GM12878 (cell line): ENCODE measurements around the gene PSPN. TPM values are rescaled to one million over a fixed set of nuclear protein-coding genes. Genes with fewer than 3 reads are reported as not detected.

Experiments
- ATAC-seq: fragments of 200-7000 bp; cut with Tn5 transposase; 3 replicates; pipeline ENCODE4 v1.9.1; 2020; ENCODE audit warnings: mild to moderate bottlenecking, moderate library complexity
- BruUV-seq: library from RNA; stranded (reverse); fragments of 400-500 nt; replicated peaks from 2 replicates; lab custom pipeline; 2021; lab: Mats Ljungman, UMichigan
- CTCF ChIA-PET: fragments of 300-600 bp; sonication (Branson Sonifier 250); formaldehyde crosslinking; extraction: SDS; loops from one replicate; lab custom pipeline; 2021; ENCODE audit warnings: inconsistent platforms; lab: Yijun Ruan, JAX
- POLR2A ChIA-PET: fragments of 350-600 bp; formaldehyde crosslinking; extraction: SDS; loops from one replicate; lab custom pipeline; 2021; ENCODE audit warnings: inconsistent platforms; lab: Charles Lee
- RAD21 ChIA-PET: fragments of 300-600 bp; sonication (Branson Sonifier 250); formaldehyde crosslinking; loops from one replicate; lab custom pipeline; 2023; ENCODE audit warnings: antibody characterized with exemption; ENCODE audit not compliant: unreplicated experiment; lab: Charles Lee
- SMC1A ChIA-PET: fragments of 300-600 bp; sonication (Branson Sonifier 250); formaldehyde crosslinking; loops from one replicate; lab custom pipeline; 2023; ENCODE audit not compliant: unreplicated experiment, uncharacterized antibody; lab: Charles Lee
- DNase-seq: peaks from one replicate; pipeline ENCODE4 v3.0.0-alpha.2; 2011; ENCODE audit warnings: low read depth, low spot score
- FAIRE-seq: peaks from 3 replicates; lab custom pipeline; 2011; peaks lifted over from hg19 to GRCh38; lab: Jason Lieb, UNC
- H2AFZ ChIP-seq: 2 replicates; pipeline ENCODE4 v1.6.0; 2011; ENCODE audit warnings: low read depth, low read length, control low read depth; ENCODE audit not compliant: control insufficient read depth
- H3K27ac ChIP-seq: 2 replicates; pipeline ENCODE4 v1.5.1; 2011; ENCODE audit warnings: control low read depth; ENCODE audit not compliant: control insufficient read depth, insufficient read depth
- H3K27me3 ChIP-seq, 2 experiments: replicated peaks in 1 of 2; 2 replicates each; pipeline versions ENCODE4 v1.6.0 to v1.6.1; 2011; ENCODE audit warnings: low read length in 1 of 2; ENCODE audit not compliant: control insufficient read depth in 2 of 2, insufficient read depth in 2 of 2
- H3K36me3 ChIP-seq, 2 experiments: 2 replicates each; pipeline ENCODE4 v1.5.1; 2011; ENCODE audit warnings: low read length in 1 of 2; ENCODE audit not compliant: control insufficient read depth in 2 of 2, insufficient read depth in 2 of 2
- H3K4me1 ChIP-seq: 2 replicates; pipeline ENCODE4 v1.6.1; 2011; ENCODE audit warnings: mild to moderate bottlenecking, low read length, moderate library complexity, mixed read lengths; ENCODE audit not compliant: control insufficient read depth, insufficient read depth
- H3K4me2 ChIP-seq: 2 replicates; pipeline ENCODE4 v1.6.0; 2011; ENCODE audit warnings: control low read depth; ENCODE audit not compliant: control insufficient read depth, insufficient read depth
- H3K4me3 ChIP-seq: fragments of 200-600 bp; sonication (generic); 2 replicates; pipeline ENCODE4 v1.5.1; 2016
- H3K79me2 ChIP-seq: 2 replicates; pipeline ENCODE4 v1.6.0; 2011; ENCODE audit warnings: low read length; ENCODE audit not compliant: control insufficient read depth, insufficient read depth
- H3K9ac ChIP-seq: 2 replicates; pipeline ENCODE4 v1.8.0; 2011; ENCODE audit warnings: low read length, control low read depth, mixed read lengths; ENCODE audit not compliant: control insufficient read depth, insufficient read depth
- H3K9me3 ChIP-seq: replicated peaks from 3 replicates; pipeline ENCODE4 v1.5.1; 2011; ENCODE audit warnings: mild to moderate bottlenecking, low read length; ENCODE audit not compliant: control insufficient read depth, insufficient read depth
- H4K20me1 ChIP-seq: 2 replicates; pipeline ENCODE4 v1.6.0; 2011; ENCODE audit not compliant: control insufficient read depth, insufficient read depth
- ATF3 ChIP-seq: IDR thresholded peaks from 2 replicates; pipeline ENCODE4 v1.6.1; 2011; ENCODE audit warnings: low read depth, mild to moderate bottlenecking, low read length, moderate library complexity, borderline replicate concordance; ENCODE audit errors: extremely low read depth
- BRCA1 ChIP-seq: IDR thresholded peaks from 2 replicates; pipeline ENCODE4 v1.6.1; 2011; ENCODE audit warnings: low read depth, low read length, improper control_type of control experiment
- NR2C2 ChIP-seq: IDR thresholded peaks from 2 replicates; pipeline ENCODE4 v1.6.1; 2011; ENCODE audit warnings: borderline replicate concordance, low read depth; ENCODE audit not compliant: control insufficient read depth, insufficient read length
- PAX8 ChIP-seq: fragments of 450-650 bp; IDR thresholded peaks from 2 replicates; pipeline ENCODE4 v1.6.1; 2017; ENCODE audit warnings: mild to moderate bottlenecking, moderate library complexity
- PBX3 ChIP-seq: IDR thresholded peaks from 2 replicates; pipeline ENCODE4 v1.6.1; 2011; ENCODE audit warnings: mild to moderate bottlenecking, low read depth, low read length, moderate library complexity; ENCODE audit not compliant: insufficient replicate concordance
- POLR2A ChIP-seq: IDR thresholded peaks from 2 replicates; pipeline ENCODE4 v1.6.1; 2011; ENCODE audit warnings: low read depth, mild to moderate bottlenecking, low read length
- RFX5 ChIP-seq: IDR thresholded peaks from 2 replicates; pipeline ENCODE4 v1.6.1; 2011; ENCODE audit warnings: low read depth, low read length, improper control_type of control experiment
- SIX5 ChIP-seq: IDR thresholded peaks from 2 replicates; pipeline ENCODE4 v1.6.1; 2011; ENCODE audit warnings: mild to moderate bottlenecking, low read depth, low read length, moderate library complexity; ENCODE audit not compliant: severe bottlenecking
- ZBED1 ChIP-seq: IDR thresholded peaks from 2 replicates; pipeline ENCODE4 v1.6.1; 2016; ENCODE audit warnings: borderline replicate concordance
- WGBS: methylation state at CpG from one replicate; pipeline ENCODE4 v1.1.6; 2016; ENCODE audit warnings: low lambda C conversion rate; ENCODE audit not compliant: insufficient replicate concordance, insufficient coverage; ENCODE audit errors: missing lambda C conversion rate; 5-methylcytosine and 5-hydroxymethylcytosine counted together
- in situ Hi-C: fragments of 300-500 bp; cut with MboI; formaldehyde crosslinking; loops from 9 replicates; pipeline ENCODE4 v1.14.3; 2018; ENCODE audit warnings: mixed read lengths
- intact Hi-C: fragments of 100-400 bp; cut with micrococcal nuclease; formaldehyde crosslinking; loops from one replicate; pipeline ENCODE4 v1.14.2; 2022; ENCODE audit not compliant: unreplicated experiment
- polyA plus RNA-seq, 11 experiments: library from polyadenylated mRNA; depleted of rRNA in 4 of 11; unstranded in 6 of 11; stranded (reverse) in 5 of 11; fragments of >200 nt; fragmentation: Nextera tagmentation in 4 of 11; fragmentation: Illumina TruSeq in 1 of 11; extraction: Ambion mirVana in 4 of 11; extraction: Trizol in 1 of 11; gene quantifications; 1 replicate in 1 of 11; 2 replicates in 10 of 11; pipeline versions ENCODE4 v1.2.1 to v1.2.3, GENCODE V29; 2011 to 2016; ENCODE audit warnings: inconsistent platforms in 2 of 11, missing spikeins in 2 of 11, low read depth in 1 of 11
- total RNA-seq, 4 experiments: library from RNA; depleted of rRNA in 3 of 4; stranded (reverse); fragments of >200 nt in 3 of 4; fragmentation: Illumina TruSeq in 1 of 4; extraction: Trizol in 1 of 4; gene quantifications; 2 replicates each; pipeline versions ENCODE4 v1.2.1 to v1.2.3, GENCODE V29; 2013 to 2021
- TF ChIP-seq, protein P1 (sequence below), 3 experiments: IDR thresholded peaks in 2 of 3; conservative IDR thresholded peaks in 1 of 3; 2 replicates each; pipeline ENCODE4 v1.5.1; 2011; ENCODE audit warnings: low read depth in 3 of 3, low read length in 3 of 3, mild to moderate bottlenecking in 3 of 3, control low read depth in 2 of 3, moderate library complexity in 2 of 3, inconsistent platforms in 1 of 3, mixed read lengths in 1 of 3; ENCODE audit not compliant: control insufficient read depth in 2 of 3, insufficient read depth in 1 of 3; ENCODE audit errors: extremely low read depth in 1 of 3

The PSPN gene
- total and polyA plus RNA-seq, 10 of the 15 experiments (the other 5 are each of a cell fraction or from before 2014, with no cell fraction given), result 0.27 to 1.2 (median 0.66) TPM

- peak; percentile 10 for ATAC-seq
These were observed 36.3 kb upstream of the PSPN start for GRCh38 chr19:6412061-6412446.

DNA sequence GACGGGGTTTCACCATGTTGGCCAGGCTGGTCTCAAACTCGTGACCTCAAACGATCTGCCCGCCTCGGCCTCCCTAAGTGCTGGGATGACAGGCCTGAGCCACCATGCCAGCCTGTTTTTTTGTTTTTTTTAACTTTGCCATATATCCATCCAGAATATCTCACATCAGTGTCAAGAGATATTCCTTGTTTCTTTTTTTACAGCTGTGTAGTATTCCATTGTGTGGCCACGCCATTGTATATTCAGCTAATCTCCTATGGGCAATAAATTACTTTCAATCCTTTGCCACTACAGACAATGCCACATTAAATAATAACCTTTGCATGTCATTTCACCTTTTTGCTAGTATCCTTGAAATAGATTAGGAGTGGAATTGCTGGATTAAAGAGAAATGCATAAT, 33.6 kb upstream of the PSPN start:
- FAIRE-seq (no peak), DNase-seq (no peak), ATAC-seq (no peak)
- ChIA-PET POLR2A (no interaction called here), RAD21 (no interaction called here), SMC1A (no interaction called here), CTCF (no interaction called here)
- Histone ChIP-seq H3K4me2 (no peak overlapping the region), H3K27ac (no peak overlapping the region), H3K9ac (no peak overlapping the region), H3K36me3 (peaks cover 0 to 4% of the 10 kb centered on the region in 2 experiments; a peak in 2 of 4 replicates), H3K27me3 (no peaks in the 10 kb centered on the region), H3K4me1 (no peaks in the 10 kb centered on the region), H4K20me1 (no peaks in the 10 kb centered on the region), H3K9me3 (no peaks in the 10 kb centered on the region), H3K79me2 (no peaks in the 10 kb centered on the region), H2AFZ (no peak overlapping the region), H3K4me3 (no peak overlapping the region)
- 89% methylated on average over 6 of the region's 6 CpGs for WGBS
- no TSS peak for BruUV-seq
- in situ Hi-C loops (no loop called here), intact Hi-C loops (no loop called here)
- TF ChIP-seq BRCA1 (no peak), RFX5 (no peak), PAX8 (no peak), ZBED1 (no peak), SIX5 (no peak), ATF3 (no peak), NR2C2 (no peak)
- TF ChIP-seq, protein P1, sequence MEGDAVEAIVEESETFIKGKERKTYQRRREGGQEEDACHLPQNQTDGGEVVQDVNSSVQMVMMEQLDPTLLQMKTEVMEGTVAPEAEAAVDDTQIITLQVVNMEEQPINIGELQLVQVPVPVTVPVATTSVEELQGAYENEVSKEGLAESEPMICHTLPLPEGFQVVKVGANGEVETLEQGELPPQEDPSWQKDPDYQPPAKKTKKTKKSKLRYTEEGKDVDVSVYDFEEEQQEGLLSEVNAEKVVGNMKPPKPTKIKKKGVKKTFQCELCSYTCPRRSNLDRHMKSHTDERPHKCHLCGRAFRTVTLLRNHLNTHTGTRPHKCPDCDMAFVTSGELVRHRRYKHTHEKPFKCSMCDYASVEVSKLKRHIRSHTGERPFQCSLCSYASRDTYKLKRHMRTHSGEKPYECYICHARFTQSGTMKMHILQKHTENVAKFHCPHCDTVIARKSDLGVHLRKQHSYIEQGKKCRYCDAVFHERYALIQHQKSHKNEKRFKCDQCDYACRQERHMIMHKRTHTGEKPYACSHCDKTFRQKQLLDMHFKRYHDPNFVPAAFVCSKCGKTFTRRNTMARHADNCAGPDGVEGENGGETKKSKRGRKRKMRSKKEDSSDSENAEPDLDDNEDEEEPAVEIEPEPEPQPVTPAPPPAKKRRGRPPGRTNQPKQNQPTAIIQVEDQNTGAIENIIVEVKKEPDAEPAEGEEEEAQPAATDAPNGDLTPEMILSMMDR (IDR thresholded peaks at IDR 0.05 in 2 of 3, conservative IDR thresholded peaks at IDR 0.05 in 1 of 3; ENCODE audit: control insufficient read depth in 2 of 3, extremely low read depth in 1 of 3, insufficient read depth in 1 of 3, low read depth in 3 of 3, low read length in 3 of 3), result no peak

More at GRCh38 chr19:6412061-6412446, 36.3 kb upstream of the PSPN start:
- Histone ChIP-seq H3K9me3 (no peaks in the 10 kb centered on the region), H3K4me3 (no peak overlapping the region), H3K27me3 (no peaks in the 10 kb centered on the region), H4K20me1 (no peaks in the 10 kb centered on the region), H3K4me1 (no peaks in the 10 kb centered on the region), H3K79me2 (no peaks in the 10 kb centered on the region), H3K27ac (no peak overlapping the region), H3K36me3 (peaks cover 8 to 21% of the 10 kb centered on the region in 2 experiments; a peak in 3 of 4 replicates), H2AFZ (no peak overlapping the region), H3K9ac (no peak overlapping the region), H3K4me2 (no peak overlapping the region)
- ChIA-PET POLR2A (no interaction called here), SMC1A (no interaction called here), CTCF (interaction anchor here (1.1 to 1.9 kb wide), 3 partner anchors 11 to 286 kb away, joined by 3 to 5 read pairs (median 3); no protein-coding TSS in a partner anchor), RAD21 (no interaction called here)
- BruUV-seq, result no TSS peak
- FAIRE-seq, result no peak
- TF ChIP-seq POLR2A, result peak; percentile 64; the same call in 1 of the 2 replicates
- TF ChIP-seq PBX3, result no peak
- intact Hi-C loops (no loop called here), in situ Hi-C loops (no loop called here)
- WGBS, result 72% methylated on average over 12 of the region's 12 CpGs
- DNase-seq, result no peak
